SU-DHL-6 (cell line): ENCODE data around the gene MAGEB17.
"Not testable (repeated sequence)": the region's sequence is repeated elsewhere in the genome, so short reads cannot be mapped to it uniquely, and the experiment has no call there.

Source experiments
- H2AFZ ChIP-seq: fragments of 200-600 bp; sonication (generic); 2 replicates; pipeline ENCODE4 v1.6.1; 2014; ENCODE audit warnings: low read depth, mild to moderate bottlenecking, moderate library complexity, mixed read lengths, antibody characterized with exemption, low read length; ENCODE audit not compliant: severe bottlenecking
- H3F3A ChIP-seq: fragments of 200-600 bp; shearing (Covaris generic); 2 replicates; pipeline ENCODE4 v1.6.0; 2016; ENCODE audit warnings: antibody characterized with exemption, mild to moderate bottlenecking; ENCODE audit not compliant: insufficient read depth
- H3K27ac ChIP-seq: fragments of 200-600 bp; sonication (generic); 2 replicates; pipeline ENCODE4 v1.5.1; 2016; ENCODE audit warnings: low read depth, mild to moderate bottlenecking, low read length, moderate library complexity, mixed read lengths
- H3K27me3 ChIP-seq: fragments of 200-600 bp; sonication (generic), shearing (Covaris generic); 2 replicates; pipeline ENCODE4 v1.6.0; 2014; ENCODE audit warnings: mild to moderate bottlenecking, low read length
- H3K36me3 ChIP-seq: fragments of 200-600 bp; sonication (generic); 2 replicates; pipeline ENCODE4 v1.6.1; 2014; ENCODE audit warnings: mild to moderate bottlenecking, low read length, mixed read lengths
- H3K4me2 ChIP-seq: fragments of 300-600, 200-600 bp; shearing (Covaris generic), sonication (generic); 2 replicates; pipeline ENCODE4 v1.6.0; 2014; ENCODE audit warnings: low read length, low read depth, mild to moderate bottlenecking; ENCODE audit not compliant: poor library complexity, severe bottlenecking
- H3K4me3 ChIP-seq: fragments of 200-600 bp; sonication (generic); 2 replicates; pipeline ENCODE4 v1.5.1; 2014; ENCODE audit warnings: antibody characterized with exemption, low read length, mild to moderate bottlenecking, mixed read lengths; ENCODE audit not compliant: insufficient read depth, poor library complexity, severe bottlenecking
- H3K79me2 ChIP-seq: fragments of 200-600 bp; sonication (generic); 2 replicates; pipeline ENCODE4 v1.6.1; 2014; ENCODE audit warnings: mild to moderate bottlenecking, low read length, moderate library complexity; ENCODE audit not compliant: insufficient read depth
- H3K9ac ChIP-seq: fragments of 200-600 bp; sonication (generic); 2 replicates; pipeline ENCODE4 v1.7.0; 2014; ENCODE audit warnings: mild to moderate bottlenecking, low read length
- H3K9me2 ChIP-seq: fragments of 200-600 bp; sonication (generic); replicated peaks from 2 replicates; pipeline ENCODE4 v1.6.1; 2014; ENCODE audit warnings: low read length; ENCODE audit not compliant: insufficient read depth
- H3K9me3 ChIP-seq: fragments of 200-600 bp; sonication (generic); 2 replicates; pipeline ENCODE4 v1.6.1; 2014; ENCODE audit warnings: low read length, mixed read lengths; ENCODE audit not compliant: insufficient read depth
- H4K20me1 ChIP-seq: fragments of 200-600 bp; sonication (generic); 2 replicates; pipeline ENCODE4 v1.6.1; 2014; ENCODE audit warnings: low read depth, mild to moderate bottlenecking, antibody characterized with exemption, low read length, moderate library complexity, mixed read lengths
- EZH2phosphoT487 ChIP-seq: fragments of 200-600 bp; sonication (generic), shearing (Covaris generic); conservative IDR thresholded peaks from 2 replicates; pipeline ENCODE4 v1.6.1; 2018; ENCODE audit warnings: mild to moderate bottlenecking, antibody characterized with exemption, low read length, moderate library complexity, mixed read lengths
- TF ChIP-seq, protein P1 (sequence below): fragments of 200-600 bp; sonication (generic); IDR thresholded peaks from one replicate; pipeline ENCODE4 v1.5.1; 2017; ENCODE audit warnings: antibody characterized with exemption, mild to moderate bottlenecking, low read length, moderate library complexity; ENCODE audit not compliant: insufficient read depth, poor library complexity, severe bottlenecking

MAGEB17 gene

DNA sequence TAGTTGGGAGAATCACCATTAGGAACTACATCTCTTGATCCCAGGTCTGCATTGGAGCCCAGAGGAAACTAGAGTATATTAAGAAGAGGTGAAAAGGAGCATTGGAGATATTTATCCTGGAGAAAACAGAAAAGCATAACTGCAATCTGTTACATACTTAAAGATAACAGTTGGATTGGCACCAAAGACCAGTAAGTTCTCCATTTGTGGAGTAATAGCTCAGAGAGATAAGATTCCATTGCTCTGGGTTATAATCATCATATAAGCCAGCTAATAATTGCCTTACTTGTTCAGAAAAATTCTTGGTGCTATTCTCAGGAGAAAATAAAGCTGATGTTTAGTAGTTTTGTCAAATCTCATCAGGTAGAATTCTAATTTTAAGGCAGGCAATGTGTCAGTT lies 23.3 kb upstream of the MAGEB17 start:
- no peak overlapping the region for H3K9ac ChIP-seq

DNA sequence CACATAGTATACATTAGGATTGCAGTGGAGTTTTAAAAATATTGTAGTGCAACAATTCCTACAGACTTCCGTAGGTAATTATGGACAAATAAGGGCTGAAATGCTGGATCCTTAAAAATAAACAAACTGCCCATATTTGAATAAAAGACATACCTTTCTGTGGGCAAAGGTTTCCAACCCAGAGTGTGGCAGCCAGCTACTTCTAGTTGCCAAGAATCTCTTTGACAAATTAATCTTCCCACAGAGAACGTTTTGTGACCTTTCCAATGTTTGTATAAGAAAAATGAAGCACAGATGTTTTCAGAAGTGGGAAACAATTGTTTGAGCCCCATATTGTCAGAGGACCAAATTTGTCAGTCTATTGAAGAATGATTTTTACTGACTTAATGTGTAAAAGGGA lies 22.9 kb upstream of the MAGEB17 start:
- no peaks in the 10 kb centered on the region for H3K9me2 ChIP-seq
- H3K36me3 ChIP-seq, result no peaks in the 10 kb centered on the region
- no peak overlapping the region for H3K4me3 ChIP-seq
- H2AFZ ChIP-seq, result no peak overlapping the region
- H3K9me3 ChIP-seq, result no peaks in the 10 kb centered on the region
- no peaks in the 10 kb centered on the region for H4K20me1 ChIP-seq
- no peak overlapping the region for H3K9ac ChIP-seq
- no peak for TF ChIP-seq EZH2phosphoT487
- TF ChIP-seq, protein P1, sequence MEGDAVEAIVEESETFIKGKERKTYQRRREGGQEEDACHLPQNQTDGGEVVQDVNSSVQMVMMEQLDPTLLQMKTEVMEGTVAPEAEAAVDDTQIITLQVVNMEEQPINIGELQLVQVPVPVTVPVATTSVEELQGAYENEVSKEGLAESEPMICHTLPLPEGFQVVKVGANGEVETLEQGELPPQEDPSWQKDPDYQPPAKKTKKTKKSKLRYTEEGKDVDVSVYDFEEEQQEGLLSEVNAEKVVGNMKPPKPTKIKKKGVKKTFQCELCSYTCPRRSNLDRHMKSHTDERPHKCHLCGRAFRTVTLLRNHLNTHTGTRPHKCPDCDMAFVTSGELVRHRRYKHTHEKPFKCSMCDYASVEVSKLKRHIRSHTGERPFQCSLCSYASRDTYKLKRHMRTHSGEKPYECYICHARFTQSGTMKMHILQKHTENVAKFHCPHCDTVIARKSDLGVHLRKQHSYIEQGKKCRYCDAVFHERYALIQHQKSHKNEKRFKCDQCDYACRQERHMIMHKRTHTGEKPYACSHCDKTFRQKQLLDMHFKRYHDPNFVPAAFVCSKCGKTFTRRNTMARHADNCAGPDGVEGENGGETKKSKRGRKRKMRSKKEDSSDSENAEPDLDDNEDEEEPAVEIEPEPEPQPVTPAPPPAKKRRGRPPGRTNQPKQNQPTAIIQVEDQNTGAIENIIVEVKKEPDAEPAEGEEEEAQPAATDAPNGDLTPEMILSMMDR, result no peak
- H3K27me3 ChIP-seq, result no peaks in the 10 kb centered on the region
- H3K79me2 ChIP-seq, result no peaks in the 10 kb centered on the region
- no peaks in the 10 kb centered on the region for H3F3A ChIP-seq
- no peak overlapping the region for H3K27ac ChIP-seq
- no peak overlapping the region for H3K4me2 ChIP-seq

More for the DNA sequence above, 23.3 kb upstream of the MAGEB17 start:
- Histone ChIP-seq H3K27ac (no peak overlapping the region), H3K9me3 (no peaks in the 10 kb centered on the region), H3K9me2 (no peaks in the 10 kb centered on the region), H3K79me2 (no peaks in the 10 kb centered on the region), H3K36me3 (no peaks in the 10 kb centered on the region), H3K4me3 (no peak overlapping the region), H3K4me2 (no peak overlapping the region), H2AFZ (no peak overlapping the region), H3F3A (no peaks in the 10 kb centered on the region), H4K20me1 (no peaks in the 10 kb centered on the region), H3K27me3 (no peaks in the 10 kb centered on the region)
- TF ChIP-seq, protein P1, result no peak
- no peak for TF ChIP-seq EZH2phosphoT487

DNA sequence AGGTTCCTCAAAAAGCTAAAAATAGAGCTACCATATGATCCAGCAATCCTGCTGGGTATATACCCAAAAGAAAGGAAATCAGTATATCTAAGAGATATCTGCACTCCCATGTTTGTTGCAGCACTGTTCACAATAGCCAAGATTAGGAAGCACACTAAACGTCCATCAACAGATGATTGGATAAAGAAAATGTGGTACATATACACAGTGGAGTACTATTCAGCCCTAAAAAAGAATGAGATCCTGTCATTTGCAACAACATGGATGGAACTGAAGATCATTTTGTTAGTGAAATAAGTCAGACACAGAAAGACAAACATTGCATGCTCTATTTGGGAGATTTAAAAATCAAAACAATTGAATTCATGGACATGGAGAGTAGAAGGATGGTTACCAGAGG lies 22.2 kb upstream of the MAGEB17 start:
- not testable (repeated sequence) for H3K27me3 ChIP-seq, H4K20me1 ChIP-seq, H3K9me3 ChIP-seq, H3K79me2 ChIP-seq, H3K9ac ChIP-seq, H3K4me3 ChIP-seq, H3K4me2 ChIP-seq, H3K27ac ChIP-seq, H2AFZ ChIP-seq, H3K9me2 ChIP-seq, H3F3A ChIP-seq, H3K36me3 ChIP-seq

DNA sequence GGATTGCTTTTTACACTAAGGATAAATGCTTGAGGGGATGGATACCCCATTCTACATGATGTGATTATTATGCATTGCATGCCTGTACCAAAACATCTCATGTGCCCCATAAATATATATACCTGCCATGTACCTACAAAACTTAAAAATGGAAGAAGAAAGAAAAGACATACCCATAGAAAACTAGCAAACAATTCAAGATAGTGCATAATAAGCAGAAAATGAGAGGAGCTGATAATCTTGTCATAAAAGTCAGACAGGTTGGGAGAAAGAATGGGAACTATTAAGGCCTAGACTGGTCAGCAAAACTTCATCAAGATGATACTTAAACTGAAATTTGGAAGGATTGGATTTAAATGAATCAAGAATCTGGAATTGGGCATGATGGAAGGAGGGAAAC lies 21.6 kb upstream of the MAGEB17 start:
- H3K27me3 ChIP-seq, result no peaks in the 10 kb centered on the region
- no peaks in the 10 kb centered on the region for H3K9me3 ChIP-seq
- H3K27ac ChIP-seq, result no peak overlapping the region
- TF ChIP-seq, protein P1, result no peak
- no peak for TF ChIP-seq EZH2phosphoT487
- H3K79me2 ChIP-seq, result no peaks in the 10 kb centered on the region
- H3K9ac ChIP-seq, result no peak overlapping the region
- H3K4me2 ChIP-seq, result no peak overlapping the region
- no peaks in the 10 kb centered on the region for H3K9me2 ChIP-seq
- H3K36me3 ChIP-seq, result no peaks in the 10 kb centered on the region
- no peaks in the 10 kb centered on the region for H3F3A ChIP-seq
- H2AFZ ChIP-seq, result no peak overlapping the region
- no peaks in the 10 kb centered on the region for H4K20me1 ChIP-seq
- H3K4me3 ChIP-seq, result no peak overlapping the region
